ENCODE measurements around the gene DSEL. TPM values are rescaled to one million over a fixed set of nuclear protein-coding genes. Genes with fewer than 3 reads are reported as not detected.

Gene DSEL
- total RNA-seq = 12.2 and 14.8 TPM in 2 replicates

DNA sequence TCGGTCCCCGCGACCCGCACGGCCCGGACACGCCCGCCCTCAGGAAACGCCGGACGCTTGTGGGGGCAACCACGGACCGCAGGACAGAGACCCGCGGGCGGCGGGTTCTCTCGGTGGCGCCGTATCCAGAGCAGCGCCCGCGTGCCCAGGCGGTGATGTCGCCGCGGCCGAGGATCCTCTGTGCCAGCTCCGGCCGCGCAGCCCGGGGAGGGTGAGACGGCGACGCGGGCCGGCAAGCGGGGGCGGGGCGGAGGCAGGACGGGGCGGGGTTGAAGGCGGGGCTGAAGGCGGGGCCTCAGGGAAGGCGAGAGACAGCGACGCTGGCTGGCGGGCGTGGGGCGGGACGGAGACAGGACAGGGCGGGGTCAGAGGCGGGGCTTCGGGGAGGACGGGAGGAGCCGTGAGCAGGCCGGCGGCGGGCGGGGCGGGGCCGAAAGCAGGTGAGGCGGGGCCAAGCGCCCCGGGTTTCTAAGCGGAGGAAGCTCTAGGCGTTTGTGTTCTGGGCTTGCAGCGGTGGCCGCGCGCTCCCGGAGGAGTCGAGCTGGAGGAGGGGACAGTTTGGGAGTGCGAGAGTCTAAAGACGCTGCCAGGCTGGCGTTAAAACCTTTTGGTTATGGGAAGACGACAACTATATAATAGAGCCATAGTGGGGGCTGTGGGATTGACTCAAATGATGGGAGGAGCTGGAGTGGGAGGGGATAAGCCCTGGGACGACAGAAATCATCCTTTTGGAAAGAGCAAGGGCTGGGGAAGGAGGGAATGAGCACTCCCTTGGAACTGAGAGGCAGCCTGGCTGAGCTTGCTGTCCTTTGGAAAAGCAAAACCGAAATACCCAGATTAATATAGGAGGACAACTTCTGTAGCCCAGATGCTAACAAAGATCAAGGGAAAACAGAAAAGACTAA, at the start of gene DSEL:
Gene DSEL (minus strand): TSS at position 182 of the 905 bp plus-strand sequence. CDS start 2,112 bp downstream, outside the sequence.

